ENCODE measurements around the gene MYO1B.

The MYO1B gene

GRCh38 chr2:191415101-191415500 lies 169.9 kb downstream of the MYO1B start:
- H3K4me3 ChIP-seq (ENCODE audit: control insufficient read depth, low read depth, low read length) = no peak overlapping the region
- no peak for DNase-seq (ENCODE audit: low read depth)
- TF ChIP-seq CTCF (conservative IDR thresholded peaks at IDR 0.05; ENCODE audit: control insufficient read depth, insufficient read depth, low read depth, low read length) = no peak

GRCh38 chr2:191415858-191416257 lies 170.7 kb downstream of the MYO1B start:
- DNase-seq (ENCODE audit: low read depth) = no peak
- no peak for TF ChIP-seq CTCF (conservative IDR thresholded peaks at IDR 0.05; ENCODE audit: control insufficient read depth, insufficient read depth, low read depth, low read length)
- H3K4me3 ChIP-seq (ENCODE audit: control insufficient read depth, low read depth, low read length) = no peak overlapping the region

GRCh38 chr2:191417746-191418145 lies 172.5 kb downstream of the MYO1B start:
- TF ChIP-seq CTCF (conservative IDR thresholded peaks at IDR 0.05; ENCODE audit: control insufficient read depth, insufficient read depth, low read depth, low read length) = no peak
- no peak overlapping the region for H3K4me3 ChIP-seq (ENCODE audit: control insufficient read depth, low read depth, low read length)
- DNase-seq (ENCODE audit: low read depth) = no peak

- DNase-seq (ENCODE audit: low read depth) = no peak
- TF ChIP-seq CTCF (conservative IDR thresholded peaks at IDR 0.05; ENCODE audit: control insufficient read depth, insufficient read depth, low read depth, low read length) = no peak
- no peak overlapping the region for H3K4me3 ChIP-seq (ENCODE audit: control insufficient read depth, low read depth, low read length)
These were observed 176.7 kb downstream of the MYO1B start for GRCh38 chr2:191421950-191422349.

GRCh38 chr2:191427031-191427430 lies 181.8 kb downstream of the MYO1B start:
- no peak overlapping the region for H3K4me3 ChIP-seq (ENCODE audit: control insufficient read depth, low read depth, low read length)
- TF ChIP-seq CTCF (conservative IDR thresholded peaks at IDR 0.05; ENCODE audit: control insufficient read depth, insufficient read depth, low read depth, low read length) = no peak
- no peak for DNase-seq (ENCODE audit: low read depth)

GRCh38 chr2:191428141-191428540 lies 182.9 kb downstream of the MYO1B start:
- no peak for TF ChIP-seq CTCF (conservative IDR thresholded peaks at IDR 0.05; ENCODE audit: control insufficient read depth, insufficient read depth, low read depth, low read length)
- no peak overlapping the region for H3K4me3 ChIP-seq (ENCODE audit: control insufficient read depth, low read depth, low read length)
- no peak for DNase-seq (ENCODE audit: low read depth)

GRCh38 chr2:191430476-191430875 lies 185.3 kb downstream of the MYO1B start:
- no peak for DNase-seq (ENCODE audit: low read depth)
- TF ChIP-seq CTCF (conservative IDR thresholded peaks at IDR 0.05; ENCODE audit: control insufficient read depth, insufficient read depth, low read depth, low read length) = no peak
- H3K4me3 ChIP-seq (ENCODE audit: control insufficient read depth, low read depth, low read length) = no peak overlapping the region
